Choroid plexus epithelial cell (primary cell): Measurements from ENCODE around the gene ATP6V0D1.

Experiments used
- DNase-seq: peaks from one replicate; pipeline ENCODE4 v3.0.0-alpha.2; 2010; ENCODE audit warnings: low read depth
- H3K4me3 ChIP-seq: 2 replicates; pipeline ENCODE4 v1.5.1; 2011; ENCODE audit warnings: low read depth, mild to moderate bottlenecking, control low read depth, low read length, moderate library complexity
- CTCF ChIP-seq: conservative IDR thresholded peaks from 2 replicates; pipeline ENCODE4 v1.5.1; 2011; ENCODE audit warnings: low read depth, mild to moderate bottlenecking, control low read depth, inconsistent platforms, low read length, moderate library complexity

Gene ATP6V0D1

DNA sequence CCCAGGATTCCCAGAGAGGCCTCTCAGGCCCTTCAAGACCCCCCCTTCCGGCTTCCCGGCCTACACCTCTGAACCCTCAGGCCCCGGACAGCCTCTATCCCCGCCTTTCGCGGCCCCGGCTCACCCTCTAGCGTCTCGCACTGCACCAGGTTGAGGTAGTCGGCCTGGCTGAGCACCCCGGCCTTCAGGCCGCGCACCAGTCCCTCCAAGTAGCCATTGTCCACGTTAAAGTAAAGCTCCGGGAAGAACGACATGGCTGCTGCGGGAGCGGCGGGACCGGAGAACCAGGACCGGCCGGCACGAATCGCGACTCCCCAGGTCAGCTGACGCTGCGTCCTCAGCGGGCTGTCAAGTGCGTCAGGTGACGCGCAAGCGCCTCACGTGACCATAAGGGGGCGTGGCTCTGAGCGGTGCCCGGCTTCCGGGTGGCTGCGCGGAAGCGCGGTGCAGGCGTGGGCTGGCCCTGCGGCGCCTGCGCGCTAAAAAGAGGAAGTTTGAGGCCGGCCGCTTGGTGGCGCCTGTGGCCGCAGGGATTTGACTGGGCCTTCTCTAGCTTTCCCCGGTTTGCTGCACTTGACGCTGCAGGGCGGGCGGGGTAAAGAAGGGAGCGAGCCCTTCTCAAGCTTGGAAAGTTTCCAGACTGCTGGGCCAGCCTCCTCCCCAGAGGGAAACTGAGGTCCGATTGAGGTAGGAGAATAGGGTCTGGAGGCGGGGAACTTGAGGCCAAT is at the start of gene ATP6V0D1:
ATP6V0D1 (minus strand) TSS at position 325 of the 728 bp plus-strand sequence; CDS start at position 254, 71 bp downstream.
- peak; percentile 99 for DNase-seq
- peak within 1 kb of the TSS; percentile 100 for H3K4me3 ChIP-seq
- peak; percentile 80 for TF ChIP-seq CTCF

DNA sequence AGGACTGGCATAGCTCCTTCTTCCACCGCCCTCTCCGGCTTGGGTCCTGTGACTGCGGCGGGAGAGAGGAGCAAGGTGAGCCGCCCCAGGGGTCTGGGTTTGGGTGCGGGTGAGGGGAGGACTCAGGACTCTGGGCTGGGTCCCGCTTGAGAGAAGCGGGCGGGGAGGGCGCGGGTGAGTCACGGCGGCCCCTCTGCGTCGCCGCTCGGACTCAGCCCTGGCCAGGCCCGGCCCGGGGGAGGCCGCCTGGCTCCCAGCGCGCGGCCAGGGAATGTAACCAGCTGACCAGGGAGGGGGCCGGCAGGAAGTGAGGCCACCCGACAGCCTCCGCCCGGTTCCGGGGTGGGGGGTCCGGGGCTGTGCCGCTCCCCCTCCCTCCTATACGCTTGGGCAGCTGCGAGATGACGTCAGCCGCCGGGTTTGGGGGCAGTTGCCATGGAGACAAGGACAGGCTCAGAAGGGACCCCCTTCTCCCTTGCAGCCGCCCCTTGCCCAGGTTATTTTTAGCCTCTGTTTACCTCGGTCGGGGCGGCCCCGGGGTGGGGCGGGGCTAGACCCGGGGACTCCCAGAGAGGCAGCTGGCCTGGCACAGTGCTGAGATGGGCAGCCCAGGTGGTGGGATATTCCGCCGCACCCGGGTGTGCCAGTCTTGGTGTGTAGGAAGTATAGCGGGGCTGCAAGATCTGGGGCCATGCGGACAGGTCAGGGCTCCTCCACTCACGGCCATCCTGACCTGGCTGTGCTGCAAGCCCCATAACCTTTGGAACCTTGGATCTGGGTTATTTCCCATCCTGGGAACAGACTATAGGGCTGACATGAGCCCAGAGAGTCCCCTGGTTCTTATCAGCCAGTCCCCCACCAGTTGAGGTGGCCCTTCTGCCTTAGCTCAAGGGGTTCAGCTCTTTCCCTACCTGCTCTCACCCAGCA is 49.3 kb upstream of the ATP6V0D1 start:
- TF ChIP-seq CTCF, result no peak
- H3K4me3 ChIP-seq, result peak overlapping the region; percentile 78
- DNase-seq, result peak; percentile 80

- peak overlapping the region; percentile 78 for H3K4me3 ChIP-seq
- no peak for TF ChIP-seq CTCF
- DNase-seq, result no peak
These were observed 48.6 kb upstream of the ATP6V0D1 start for GRCh38 chr16:67529582-67530012.

DNA sequence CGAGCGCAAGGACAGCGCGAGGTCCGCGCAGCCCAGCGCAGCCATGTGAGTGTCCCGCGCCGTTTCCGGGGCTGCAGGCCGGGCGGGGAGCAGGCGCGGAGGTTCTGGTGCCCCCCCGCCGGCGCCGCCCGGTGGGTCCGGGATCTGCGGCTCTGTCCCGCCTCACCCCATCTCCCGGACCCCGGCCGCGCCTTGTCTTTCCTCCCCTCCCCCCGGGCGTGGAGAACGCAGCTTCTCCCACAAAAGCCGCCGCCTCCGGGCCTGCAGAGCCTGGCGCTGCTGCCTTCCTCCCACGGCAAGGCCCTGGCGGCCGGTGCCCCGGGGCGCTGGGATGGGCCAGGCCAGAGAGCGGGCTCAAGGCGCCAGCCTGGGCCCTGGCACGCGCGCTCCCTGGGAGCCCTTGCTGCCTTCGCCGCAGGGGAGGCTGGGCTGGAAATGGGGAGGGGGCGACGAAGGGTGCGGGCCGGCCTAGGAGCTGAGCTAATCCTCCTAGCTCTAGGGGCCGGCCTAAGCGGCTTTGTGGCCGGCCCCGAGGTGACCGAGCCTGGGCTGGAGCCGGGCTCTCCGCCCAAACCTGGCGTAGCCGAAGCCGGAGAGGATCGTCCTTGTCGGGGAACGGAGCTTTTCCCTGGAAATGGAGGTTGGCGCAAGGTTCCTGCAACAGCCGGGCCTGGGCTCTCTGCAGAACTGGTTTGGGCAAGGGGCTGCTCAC is 48.1 kb upstream of the ATP6V0D1 start:
- TF ChIP-seq CTCF, result no peak
- DNase-seq, result peak; percentile 34
- H3K4me3 ChIP-seq, result peak overlapping the region; percentile 78

GRCh38 chr16:67528222-67528869 is 47.4 kb upstream of the ATP6V0D1 start, which contains the start of gene RIPOR1:
Gene RIPOR1, plus strand, starts transcription at chr16:67528829. Its CDS starts 9,618 bp downstream, at chr16:67538447.
- H3K4me3 ChIP-seq, result peak within 1 kb of the TSS; percentile 78
- DNase-seq, result no peak
- no peak for TF ChIP-seq CTCF

DNA sequence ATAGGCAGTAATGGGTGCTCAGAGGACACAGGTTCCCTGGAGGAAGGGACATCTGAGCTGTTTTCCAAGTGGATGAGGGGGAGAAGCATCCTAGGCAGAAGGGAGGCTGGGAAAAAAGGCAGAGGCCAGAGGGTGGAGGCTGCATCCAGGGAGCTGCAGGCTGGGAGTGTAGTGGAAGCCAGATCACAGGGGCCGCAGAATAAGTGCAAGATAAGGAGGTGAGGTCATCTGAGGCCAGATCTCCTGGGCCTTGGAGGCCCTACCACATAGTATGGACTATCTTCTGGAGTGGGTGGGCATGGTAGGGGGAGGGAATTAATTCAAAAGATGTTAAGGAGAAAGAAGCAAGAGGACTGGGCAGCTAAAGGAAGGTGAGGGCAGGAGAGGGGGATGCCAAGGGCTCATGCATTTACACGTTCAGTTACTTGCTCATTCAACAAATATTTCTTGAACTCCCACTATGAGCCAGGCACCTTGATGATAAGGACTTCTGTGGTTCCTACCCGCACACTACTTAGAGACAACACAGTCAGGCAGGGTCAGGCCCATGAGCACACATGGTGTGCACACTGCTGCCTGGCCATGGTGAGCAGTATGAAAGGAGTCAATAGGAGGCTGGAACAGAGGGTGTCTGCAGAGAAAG is 45.3 kb upstream of the ATP6V0D1 start:
- H3K4me3 ChIP-seq, result no peak overlapping the region
- DNase-seq, result peak; percentile 48
- no peak for TF ChIP-seq CTCF
